NB4 (cell line): ENCODE measurements around the gene LSAMP.

ENCODE experiments used
- DNase-seq: peaks from one replicate; pipeline ENCODE4 v3.0.0; 2010; ENCODE audit warnings: low read depth
- H3K4me3 ChIP-seq: one replicate; pipeline ENCODE4 v1.5.1; 2011; ENCODE audit warnings: mild to moderate bottlenecking, low read depth, low read length, moderate library complexity
- CTCF ChIP-seq: IDR thresholded peaks from one replicate; pipeline ENCODE4 v1.5.1; 2012; ENCODE audit warnings: low read depth, low read length
- MAX ChIP-seq: IDR thresholded peaks from 2 replicates; pipeline ENCODE4 v1.6.1; 2011; ENCODE audit warnings: low read depth, low read length
- MYC ChIP-seq: IDR thresholded peaks from 2 replicates; pipeline ENCODE4 v1.6.1; 2011; ENCODE audit warnings: low read depth, low read length
- POLR2A ChIP-seq: IDR thresholded peaks from 2 replicates; pipeline ENCODE4 v1.6.1; 2011; ENCODE audit warnings: mild to moderate bottlenecking; ENCODE audit not compliant: insufficient read length; ENCODE audit errors: extremely low read depth

The LSAMP gene

GRCh38 chr3:116367761-116368395 is 77.4 kb downstream of the LSAMP start:
- TF ChIP-seq MYC (no peak), CTCF (no peak), POLR2A (no peak), MAX (no peak)
- no peak for DNase-seq
- no peak overlapping the region for H3K4me3 ChIP-seq

- no peak for TF ChIP-seq POLR2A
- no peak for TF ChIP-seq MAX
- no peak for TF ChIP-seq MYC
- TF ChIP-seq CTCF = no peak
- DNase-seq = no peak
- no peak overlapping the region for H3K4me3 ChIP-seq
These were observed 89.2 kb downstream of the LSAMP start for GRCh38 chr3:116356056-116356455.

- no peak for TF ChIP-seq MAX
- no peak for TF ChIP-seq MYC
- no peak for TF ChIP-seq POLR2A
- no peak for TF ChIP-seq CTCF
- DNase-seq = no peak
- no peak overlapping the region for H3K4me3 ChIP-seq
These were observed 90.9 kb downstream of the LSAMP start for GRCh38 chr3:116354382-116354781.

- TF ChIP-seq MAX (no peak), CTCF (no peak), POLR2A (no peak), MYC (no peak)
- DNase-seq = no peak
- no peak overlapping the region for H3K4me3 ChIP-seq
These were observed 95.1 kb downstream of the LSAMP start for GRCh38 chr3:116350119-116350733.

- TF ChIP-seq POLR2A = no peak
- TF ChIP-seq CTCF = no peak
- TF ChIP-seq MAX = no peak
- DNase-seq = no peak
- H3K4me3 ChIP-seq = no peak overlapping the region
These were observed 97.1 kb downstream of the LSAMP start for GRCh38 chr3:116348216-116348615.

GRCh38 chr3:116342499-116342898 is 102.8 kb downstream of the LSAMP start:
- no peak overlapping the region for H3K4me3 ChIP-seq
- no peak for DNase-seq
- TF ChIP-seq MAX (no peak), POLR2A (no peak), CTCF (no peak), MYC (no peak)
